Activated CD8-positive, alpha-beta memory T cell treated with anti-CD3 and anti-CD28 coated beads for 36 hours (primary cell): Measurements from ENCODE around the gene ART1. TPM values are rescaled to one million over a fixed set of nuclear protein-coding genes. Genes with fewer than 3 reads are reported as not detected.

Experiments
- CTCF ChIA-PET: fragments of 350-600 bp; sonication (Branson Sonifier 250); formaldehyde crosslinking; loops from one replicate; lab custom pipeline; 2021; ENCODE audit warnings: antibody characterized with exemption; lab: Charles Lee
- POLR2A ChIA-PET: fragments of 350-600 bp; sonication (Branson Sonifier 250); formaldehyde crosslinking; loops from one replicate; lab custom pipeline; 2021; ENCODE audit warnings: antibody characterized with exemption; lab: Charles Lee
- total RNA-seq, 2 experiments: library from RNA; stranded (reverse); gene quantifications; one replicate each; pipeline ENCODE4 v1.2.3, GENCODE V29; 2021

ART1 gene
- total RNA-seq, 2 experiments from 2014 or later, result not detected

GRCh38 chr11:3660960-3661359 lies 16.0 kb downstream of the ART1 start:
- CTCF ChIA-PET, result interaction anchor here (1.2 kb wide), 1 partner anchor 9 kb away, joined by 4 read pairs; no protein-coding TSS in a partner anchor
- POLR2A ChIA-PET, result no interaction called here

- CTCF ChIA-PET, result no interaction called here
- POLR2A ChIA-PET, result no interaction called here
Measured at GRCh38 chr11:3662856-3663255, 17.9 kb downstream of the ART1 start.

GRCh38 chr11:3664032-3664630 lies 19.2 kb downstream of the ART1 start:
- CTCF ChIA-PET, result interaction anchor here (1.0 kb wide), 1 partner anchor 144 kb away, joined by 3 read pairs; the partner anchor contains the start of gene PGAP2

GRCh38 chr11:3665336-3666022 lies 20.6 kb downstream of the ART1 start:
- POLR2A ChIA-PET, result no interaction called here
- CTCF ChIA-PET, result no interaction called here

More at GRCh38 chr11:3664032-3664630, 19.2 kb downstream of the ART1 start:
- POLR2A ChIA-PET, result no interaction called here

GRCh38 chr11:3666023-3666530 lies 21.1 kb downstream of the ART1 start:
- POLR2A ChIA-PET, result no interaction called here
- CTCF ChIA-PET, result no interaction called here

- POLR2A ChIA-PET, result no interaction called here
Measured at GRCh38 chr11:3667149-3668035, 22.5 kb downstream of the ART1 start.

GRCh38 chr11:3669128-3669527 lies 24.2 kb downstream of the ART1 start:
- CTCF ChIA-PET, result interaction anchor here (0.6 kb wide), 1 partner anchor 8 kb away, joined by 3 read pairs; no protein-coding TSS in a partner anchor
- POLR2A ChIA-PET, result no interaction called here

More at GRCh38 chr11:3667149-3668035, 22.5 kb downstream of the ART1 start:
- CTCF ChIA-PET, result no interaction called here

- ChIA-PET POLR2A (no interaction called here), CTCF (interaction anchor here (0.6 kb wide), 1 partner anchor 9 kb away, joined by 4 read pairs; no protein-coding TSS in a partner anchor)
Measured at GRCh38 chr11:3669742-3670183, 24.8 kb downstream of the ART1 start.

GRCh38 chr11:3671334-3672254 lies 26.7 kb downstream of the ART1 start, which contains the start of gene CHRNA10:
Gene CHRNA10, minus strand, starts transcription at chr11:3671384. Its CDS starts 72 bp downstream, at chr11:3671312.
- ChIA-PET POLR2A (no interaction called here), CTCF (no interaction called here)

GRCh38 chr11:3674189-3674588 lies 29.3 kb downstream of the ART1 start:
- ChIA-PET CTCF (no interaction called here), POLR2A (no interaction called here)

- ChIA-PET CTCF (interaction anchor here (0.8 kb wide), 1 partner anchor 9 kb away, joined by 3 read pairs; no protein-coding TSS in a partner anchor), POLR2A (no interaction called here)
Measured at GRCh38 chr11:3675971-3676370, 31.0 kb downstream of the ART1 start.

- ChIA-PET CTCF (interaction anchor here (1.7 kb wide), 1 partner anchor 10 kb away, joined by 5 read pairs; no protein-coding TSS in a partner anchor), POLR2A (no interaction called here)
Measured at GRCh38 chr11:3679077-3679476, 34.1 kb downstream of the ART1 start.

GRCh38 chr11:3683039-3683438 lies 38.1 kb downstream of the ART1 start:
- CTCF ChIA-PET, result no interaction called here
- POLR2A ChIA-PET, result no interaction called here

GRCh38 chr11:3684129-3684818 lies 39.3 kb downstream of the ART1 start:
- CTCF ChIA-PET, result interaction anchor here (0.7 to 1.0 kb wide), 2 partner anchors 9 to 1852 kb away, joined by 3 to 4 read pairs; no protein-coding TSS in a partner anchor
- POLR2A ChIA-PET, result no interaction called here

GRCh38 chr11:3684819-3685172 lies 39.9 kb downstream of the ART1 start:
- ChIA-PET POLR2A (no interaction called here), CTCF (interaction anchor here (0.7 to 1.0 kb wide), 2 partner anchors 9 to 1853 kb away, joined by 3 to 4 read pairs; no protein-coding TSS in a partner anchor)

GRCh38 chr11:3685923-3686322 lies 41.0 kb downstream of the ART1 start:
- ChIA-PET POLR2A (no interaction called here), CTCF (no interaction called here)

- ChIA-PET POLR2A (no interaction called here), CTCF (no interaction called here)
Measured at GRCh38 chr11:3686751-3687150, 41.8 kb downstream of the ART1 start.

GRCh38 chr11:3700410-3700809 lies 55.5 kb downstream of the ART1 start:
- ChIA-PET POLR2A (interaction anchor here (0.6 kb wide), 1 partner anchor 366 kb away, joined by 3 read pairs; no protein-coding TSS in a partner anchor), CTCF (no interaction called here)
